GM19238 (cell line): ENCODE results near the gene RCVRN.

Experiments
- DNase-seq: peaks from one replicate; pipeline ENCODE4 v3.0.0; 2011; ENCODE audit warnings: low spot score; ENCODE audit not compliant: insufficient read length

RCVRN gene

GRCh38 chr17:9905078-9905415, at the start of gene RCVRN:
RCVRN (minus strand) TSS chr17:9905271; CDS start chr17:9905180, 91 bp downstream.
- DNase-seq: no peak

- no peak for DNase-seq
These were observed 48.4 kb upstream of the RCVRN start for GRCh38 chr17:9953492-9953891.

GRCh38 chr17:9951803-9952202, 46.7 kb upstream of the RCVRN start:
- DNase-seq: no peak

- DNase-seq: no peak
These were observed 43.9 kb upstream of the RCVRN start for GRCh38 chr17:9948928-9949327.

GRCh38 chr17:9944704-9945103, 39.6 kb upstream of the RCVRN start:
- DNase-seq: no peak

GRCh38 chr17:9943343-9943742, 38.3 kb upstream of the RCVRN start:
- no peak for DNase-seq

- DNase-seq: no peak
These were observed 37.8 kb upstream of the RCVRN start for GRCh38 chr17:9942885-9943284.

GRCh38 chr17:9941305-9941704, 36.2 kb upstream of the RCVRN start:
- DNase-seq: no peak

GRCh38 chr17:9940841-9941240, 35.8 kb upstream of the RCVRN start:
- DNase-seq: no peak

GRCh38 chr17:9938764-9939163, 33.7 kb upstream of the RCVRN start:
- no peak for DNase-seq

GRCh38 chr17:9937901-9938300, 32.8 kb upstream of the RCVRN start:
- DNase-seq: no peak

GRCh38 chr17:9937241-9937761, 32.2 kb upstream of the RCVRN start:
- DNase-seq: no peak

- DNase-seq: no peak
These were observed 31.0 kb upstream of the RCVRN start for GRCh38 chr17:9936095-9936494.

GRCh38 chr17:9935408-9935807, 30.3 kb upstream of the RCVRN start:
- no peak for DNase-seq

GRCh38 chr17:9934331-9934730, 29.3 kb upstream of the RCVRN start:
- DNase-seq: no peak

GRCh38 chr17:9932491-9932890, 27.4 kb upstream of the RCVRN start:
- DNase-seq: no peak

- DNase-seq: no peak
These were observed 26.2 kb upstream of the RCVRN start for GRCh38 chr17:9931144-9931741.

GRCh38 chr17:9929871-9930270, 24.8 kb upstream of the RCVRN start:
- DNase-seq: no peak

- DNase-seq: no peak
These were observed 23.7 kb upstream of the RCVRN start for GRCh38 chr17:9928601-9929333.

GRCh38 chr17:9926150-9926804, 21.2 kb upstream of the RCVRN start:
- DNase-seq: no peak

GRCh38 chr17:9925457-9925856, 20.4 kb upstream of the RCVRN start:
- no peak for DNase-seq

- peak; percentile 30 for DNase-seq
These were observed 19.7 kb upstream of the RCVRN start for GRCh38 chr17:9924735-9925191.
